GM10248 (cell line): ENCODE data around the gene CYP17A1.
"Not testable (repeated sequence)": the region's sequence is repeated elsewhere in the genome, so short reads cannot be mapped to it uniquely, and the experiment has no call there.

Source experiments
- CTCF ChIA-PET: fragments of 300-600 bp; sonication (Branson Sonifier 250); formaldehyde crosslinking; extraction: SDS; loops from one replicate; lab custom pipeline; 2021; ENCODE audit warnings: antibody characterized with exemption; lab: Yijun Ruan, JAX
- POLR2A ChIA-PET: fragments of 350-650 bp; sonication (Branson Sonifier 250); formaldehyde crosslinking; extraction: SDS; loops from one replicate; lab custom pipeline; 2020; ENCODE audit warnings: antibody characterized with exemption; lab: Yijun Ruan, JAX
- DNase-seq: peaks from one replicate; pipeline ENCODE4 v3.0.0; 2012; ENCODE audit errors: extremely low spot score
- TF ChIP-seq, protein P1 (sequence below): IDR thresholded peaks from 2 replicates; pipeline ENCODE4 v1.5.1; 2012; ENCODE audit warnings: mild to moderate bottlenecking, low read depth; ENCODE audit errors: extremely low read depth, missing control alignments, control extremely low read depth

Gene CYP17A1

DNA sequence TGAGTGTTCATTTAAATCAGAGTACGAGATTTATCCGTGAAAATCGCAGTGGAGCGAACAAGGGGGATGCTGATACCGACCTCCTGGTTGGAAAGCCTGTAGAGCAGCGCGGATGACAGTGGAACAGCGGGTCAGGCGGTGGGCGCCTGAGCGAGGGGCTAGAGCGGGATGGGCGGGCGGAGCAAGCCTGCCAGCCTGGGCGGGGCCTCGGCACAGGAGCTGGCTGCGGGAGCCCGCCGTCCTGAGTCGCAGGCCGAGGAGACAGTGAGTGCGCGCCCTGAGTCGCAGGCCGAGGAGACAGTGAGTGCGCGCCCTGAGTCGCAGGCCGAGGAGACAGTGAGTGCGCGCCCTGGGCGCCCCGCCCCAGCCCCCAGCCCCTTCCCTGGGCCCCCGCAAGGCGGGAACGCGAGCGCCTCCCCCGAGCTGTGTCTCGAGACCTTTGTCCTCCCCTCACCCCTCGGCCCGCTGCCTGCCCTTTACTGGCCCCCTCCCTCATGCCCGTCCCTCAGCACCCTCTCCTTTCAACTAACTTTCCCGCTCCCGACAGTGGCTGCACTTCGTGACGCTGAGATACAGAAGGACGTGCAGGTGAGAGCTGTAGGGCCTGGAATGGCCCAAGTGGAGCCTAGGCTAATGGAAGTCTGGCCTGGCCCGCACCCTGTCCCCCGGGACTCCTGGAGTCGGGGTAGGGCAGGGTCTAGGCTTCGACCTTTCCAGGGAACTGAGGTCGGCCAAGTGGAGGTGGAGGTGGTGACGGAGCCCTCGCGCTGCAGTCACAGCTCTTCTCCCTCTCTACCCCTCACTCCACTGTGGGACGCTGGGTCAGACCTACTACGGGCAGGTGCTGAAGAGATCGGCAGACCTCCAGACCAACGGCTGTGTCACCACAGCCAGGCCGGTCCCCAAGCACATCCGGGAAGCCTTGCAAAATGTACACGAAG lies 32.3 kb upstream of the CYP17A1 start, which contains the start of gene AS3MT:
Gene AS3MT (plus strand): TSS at position 213 of the 941 bp plus-strand sequence. CDS start 123 bp downstream, at position 336.
- ChIA-PET POLR2A (no interaction called here), CTCF (interaction anchor here (1.1 to 1.7 kb wide), 3 partner anchors 33 to 117 kb away, joined by 3 to 8 read pairs (median 4); no protein-coding TSS in a partner anchor)
- peak; percentile 48 for DNase-seq
- TF ChIP-seq, protein P1, sequence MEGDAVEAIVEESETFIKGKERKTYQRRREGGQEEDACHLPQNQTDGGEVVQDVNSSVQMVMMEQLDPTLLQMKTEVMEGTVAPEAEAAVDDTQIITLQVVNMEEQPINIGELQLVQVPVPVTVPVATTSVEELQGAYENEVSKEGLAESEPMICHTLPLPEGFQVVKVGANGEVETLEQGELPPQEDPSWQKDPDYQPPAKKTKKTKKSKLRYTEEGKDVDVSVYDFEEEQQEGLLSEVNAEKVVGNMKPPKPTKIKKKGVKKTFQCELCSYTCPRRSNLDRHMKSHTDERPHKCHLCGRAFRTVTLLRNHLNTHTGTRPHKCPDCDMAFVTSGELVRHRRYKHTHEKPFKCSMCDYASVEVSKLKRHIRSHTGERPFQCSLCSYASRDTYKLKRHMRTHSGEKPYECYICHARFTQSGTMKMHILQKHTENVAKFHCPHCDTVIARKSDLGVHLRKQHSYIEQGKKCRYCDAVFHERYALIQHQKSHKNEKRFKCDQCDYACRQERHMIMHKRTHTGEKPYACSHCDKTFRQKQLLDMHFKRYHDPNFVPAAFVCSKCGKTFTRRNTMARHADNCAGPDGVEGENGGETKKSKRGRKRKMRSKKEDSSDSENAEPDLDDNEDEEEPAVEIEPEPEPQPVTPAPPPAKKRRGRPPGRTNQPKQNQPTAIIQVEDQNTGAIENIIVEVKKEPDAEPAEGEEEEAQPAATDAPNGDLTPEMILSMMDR = no peak

- DNase-seq = no peak
- ChIA-PET POLR2A (no interaction called here), CTCF (interaction anchor here (1.1 to 1.7 kb wide), 3 partner anchors 34 to 117 kb away, joined by 3 to 8 read pairs (median 4); no protein-coding TSS in a partner anchor)
- TF ChIP-seq, protein P1 = no peak
These were observed 31.7 kb upstream of the CYP17A1 start for GRCh38 chr10:102868911-102869257.

GRCh38 chr10:102865620-102866019 lies 28.4 kb upstream of the CYP17A1 start:
- POLR2A ChIA-PET = no interaction called here
- CTCF ChIA-PET = interaction anchor here (1.1 to 2.4 kb wide), 4 partner anchors 9 to 379 kb away, joined by 3 to 9 read pairs (median 4); no protein-coding TSS in a partner anchor
- no peak for DNase-seq
- TF ChIP-seq, protein P1 = no peak

DNA sequence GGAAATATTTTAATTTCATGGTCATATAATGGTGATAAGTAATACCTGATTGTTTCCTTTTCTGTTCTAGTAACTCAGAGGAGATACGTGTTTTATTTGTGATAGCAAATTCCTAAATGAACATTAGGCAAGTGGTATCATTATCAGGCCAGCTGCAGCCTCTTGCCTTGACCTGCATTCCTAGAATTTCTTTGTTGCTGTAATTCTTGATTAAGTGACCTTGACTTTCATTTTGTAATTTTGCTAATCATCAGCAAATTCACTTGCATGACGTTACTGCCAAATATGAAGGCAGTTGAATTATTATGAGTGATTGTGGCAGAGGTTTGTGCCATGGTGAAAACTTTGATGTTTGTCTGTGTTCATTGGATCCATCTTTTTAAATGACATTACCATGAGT lies 26.4 kb upstream of the CYP17A1 start:
- POLR2A ChIA-PET = no interaction called here
- no peak for DNase-seq
- TF ChIP-seq, protein P1 = no peak
- CTCF ChIA-PET = interaction anchor here (0.6 to 1.0 kb wide), 2 partner anchors 10 to 38 kb away, joined by 3 read pairs; no protein-coding TSS in a partner anchor

- ChIA-PET CTCF (interaction anchor here (1.0 kb wide), 1 partner anchor 58 kb away, joined by 3 read pairs; the partner anchor contains the start of gene CNNM2), POLR2A (no interaction called here)
- TF ChIP-seq, protein P1 = no peak
- no peak for DNase-seq
These were observed 22.7 kb upstream of the CYP17A1 start for GRCh38 chr10:102859911-102860310.

DNA sequence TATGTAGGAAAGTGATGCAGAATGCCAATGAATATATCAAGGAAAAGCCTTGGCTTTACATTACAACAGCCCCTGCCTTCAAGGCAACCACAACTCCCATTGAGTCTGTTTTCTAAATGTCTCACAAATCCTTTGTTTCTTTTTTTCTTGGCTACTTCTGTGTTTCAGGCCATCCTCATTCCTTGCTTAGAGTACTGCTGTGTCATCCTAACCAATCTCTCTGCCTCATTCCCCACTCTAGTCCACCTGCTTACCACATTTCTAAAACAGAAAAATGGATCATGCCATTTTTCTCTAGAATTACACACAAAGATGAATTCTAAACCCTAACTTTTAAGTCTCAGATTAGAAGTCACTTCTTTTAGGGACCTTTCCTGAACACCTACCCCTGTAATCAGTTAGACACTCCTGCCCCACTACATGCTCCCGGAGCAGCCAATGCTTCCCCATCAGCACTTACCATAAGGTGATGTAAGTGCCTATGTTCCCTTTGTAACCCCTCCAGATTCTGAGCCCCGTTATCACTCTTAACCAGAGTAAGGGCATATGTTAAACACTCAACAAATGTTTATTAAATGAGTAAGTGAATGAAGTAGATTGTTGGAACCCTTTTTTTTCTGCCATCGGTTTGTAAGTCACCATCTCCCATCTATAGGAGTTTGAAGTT lies 19.7 kb upstream of the CYP17A1 start:
- DNase-seq = no peak
- ChIA-PET CTCF (no interaction called here), POLR2A (no interaction called here)
- TF ChIP-seq, protein P1 = no peak

GRCh38 chr10:102855731-102856436 lies 18.7 kb upstream of the CYP17A1 start:
- CTCF ChIA-PET = interaction anchor here (1.5 kb wide), 1 partner anchor 46 kb away, joined by 3 read pairs; no protein-coding TSS in a partner anchor
- DNase-seq, POLR2A ChIA-PET: not testable (repeated sequence)

DNA sequence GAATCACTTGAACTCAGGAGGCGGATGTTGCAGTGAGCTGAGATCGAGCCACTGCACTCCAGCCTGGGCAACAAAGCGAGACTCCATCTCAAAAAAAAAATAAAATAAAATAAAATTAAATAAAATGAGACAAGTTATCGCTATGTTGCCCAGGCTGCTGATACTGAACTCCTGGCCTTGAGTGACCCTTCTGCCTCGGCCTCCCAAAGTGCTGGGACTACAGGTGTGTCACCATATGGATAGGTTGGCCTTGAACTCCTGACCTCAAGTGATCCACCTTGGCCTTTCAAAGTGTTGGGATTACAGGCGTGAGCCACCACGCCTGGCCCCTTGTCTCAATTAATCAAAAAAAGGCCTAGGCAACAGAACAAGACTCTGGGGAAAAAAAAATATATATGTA lies 16.0 kb upstream of the CYP17A1 start:
- CTCF ChIA-PET = not testable (repeated sequence)

More for the DNA sequence above, 16.0 kb upstream of the CYP17A1 start:
- POLR2A ChIA-PET, DNase-seq: not testable (repeated sequence)
